Activated CD8-positive, alpha-beta memory T cell treated with anti-CD3 and anti-CD28 coated beads, Interleukin-2, amount 50 U/mL, for 24 hours (primary cell): ENCODE results near the gene TMEM106C.

Experiments
- DNase-seq: peaks from one replicate; pipeline ENCODE4 v3.0.0-alpha.2; 2020; ENCODE audit errors: extremely low read depth

TMEM106C gene

GRCh38 chr12:47995981-47996401 lies 32.6 kb downstream of the TMEM106C start:
- DNase-seq = no peak

- no peak for DNase-seq
Measured at GRCh38 chr12:47997321-47997720, 33.9 kb downstream of the TMEM106C start.

GRCh38 chr12:47999816-48000215 lies 36.4 kb downstream of the TMEM106C start:
- no peak for DNase-seq

- no peak for DNase-seq
Measured at GRCh38 chr12:48000878-48001504, 37.6 kb downstream of the TMEM106C start.

- DNase-seq = no peak
Measured at GRCh38 chr12:48001505-48002413, 38.4 kb downstream of the TMEM106C start.

GRCh38 chr12:48002414-48002730 lies 39.0 kb downstream of the TMEM106C start:
- DNase-seq = no peak

GRCh38 chr12:48002773-48003218 lies 39.4 kb downstream of the TMEM106C start:
- DNase-seq = no peak

GRCh38 chr12:48003226-48004052 lies 40.0 kb downstream of the TMEM106C start:
- no peak for DNase-seq

- DNase-seq = no peak
Measured at GRCh38 chr12:48004053-48004941, 40.9 kb downstream of the TMEM106C start, which contains the start of gene COL2A1. Gene COL2A1 (minus strand): TSS chr12:48004476. CDS start chr12:48004321, 155 bp downstream.

- no peak for DNase-seq
Measured at GRCh38 chr12:48005001-48005749, 41.8 kb downstream of the TMEM106C start.

GRCh38 chr12:48005750-48006021 lies 42.3 kb downstream of the TMEM106C start:
- DNase-seq = no peak

GRCh38 chr12:48007206-48007605 lies 43.8 kb downstream of the TMEM106C start:
- no peak for DNase-seq

- no peak for DNase-seq
Measured at GRCh38 chr12:48008349-48008748, 45.0 kb downstream of the TMEM106C start.

- DNase-seq = no peak
Measured at GRCh38 chr12:48008950-48009349, 45.6 kb downstream of the TMEM106C start.

- no peak for DNase-seq
Measured at GRCh38 chr12:48009471-48009870, 46.1 kb downstream of the TMEM106C start.

GRCh38 chr12:48010366-48010970 lies 47.1 kb downstream of the TMEM106C start:
- DNase-seq = no peak

- DNase-seq = no peak
Measured at GRCh38 chr12:48012070-48012469, 48.7 kb downstream of the TMEM106C start.

GRCh38 chr12:48013287-48013686 lies 49.9 kb downstream of the TMEM106C start:
- DNase-seq = no peak

- no peak for DNase-seq
Measured at GRCh38 chr12:48015129-48015528, 51.7 kb downstream of the TMEM106C start.

GRCh38 chr12:48015954-48016353 lies 52.6 kb downstream of the TMEM106C start:
- no peak for DNase-seq
